GM19452 (cell line): ENCODE measurements around the gene COX6B2.

Source experiments
- ATAC-seq: cut with Tn5 transposase; IDR thresholded peaks from one replicate; pipeline ENCODE4 v1.9.1; 2021; ENCODE audit not compliant: unreplicated experiment

The COX6B2 gene

GRCh38 chr19:55315956-55316525 lies 38.5 kb downstream of the COX6B2 start:
- ATAC-seq, result no peak

- ATAC-seq, result no peak
Measured at GRCh38 chr19:55314396-55314795, 40.1 kb downstream of the COX6B2 start.

GRCh38 chr19:55312621-55313512 lies 41.7 kb downstream of the COX6B2 start:
- no peak for ATAC-seq

- no peak for ATAC-seq
Measured at GRCh38 chr19:55311797-55312196, 42.7 kb downstream of the COX6B2 start.

GRCh38 chr19:55311397-55311796 lies 43.1 kb downstream of the COX6B2 start:
- ATAC-seq, result no peak

DNA sequence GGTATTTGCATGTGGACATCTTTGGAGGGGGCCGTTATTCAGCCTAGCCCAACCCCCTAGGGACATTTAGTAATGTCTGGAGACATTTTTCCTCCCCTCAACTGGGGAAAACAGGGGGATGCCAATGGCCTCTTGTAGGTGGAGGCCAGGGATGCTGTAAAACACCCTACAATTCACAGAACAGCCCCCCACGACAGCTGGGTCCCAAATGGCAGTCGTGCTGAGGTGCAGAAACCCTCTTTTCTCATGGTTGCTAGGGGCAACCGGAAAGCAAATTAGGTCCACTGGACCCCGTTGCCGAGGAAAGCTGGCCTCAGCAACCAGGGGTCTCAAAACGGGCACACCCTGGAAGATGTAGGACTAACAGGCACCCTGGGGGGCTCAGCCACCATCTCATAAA lies 44.0 kb downstream of the COX6B2 start:
- no peak for ATAC-seq

DNA sequence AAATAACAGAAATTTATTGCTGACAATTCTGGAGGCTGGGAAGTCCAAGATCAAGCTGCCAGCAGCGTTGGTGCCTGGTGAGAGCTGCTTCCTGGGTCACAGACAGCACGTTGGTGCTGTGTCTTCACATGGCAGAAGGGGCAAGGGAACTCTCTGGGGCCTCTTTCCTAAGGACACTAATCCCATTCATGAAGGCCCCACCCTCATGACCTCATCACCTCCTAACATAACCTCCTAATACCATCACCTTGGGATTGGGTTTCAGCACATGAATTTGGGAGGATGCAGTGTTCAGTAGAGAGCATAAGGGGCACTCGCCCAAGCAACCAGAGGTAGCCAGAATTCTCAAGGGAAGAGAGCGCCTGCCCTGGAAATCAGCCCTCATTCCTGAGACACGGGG lies 45.1 kb downstream of the COX6B2 start:
- no peak for ATAC-seq

DNA sequence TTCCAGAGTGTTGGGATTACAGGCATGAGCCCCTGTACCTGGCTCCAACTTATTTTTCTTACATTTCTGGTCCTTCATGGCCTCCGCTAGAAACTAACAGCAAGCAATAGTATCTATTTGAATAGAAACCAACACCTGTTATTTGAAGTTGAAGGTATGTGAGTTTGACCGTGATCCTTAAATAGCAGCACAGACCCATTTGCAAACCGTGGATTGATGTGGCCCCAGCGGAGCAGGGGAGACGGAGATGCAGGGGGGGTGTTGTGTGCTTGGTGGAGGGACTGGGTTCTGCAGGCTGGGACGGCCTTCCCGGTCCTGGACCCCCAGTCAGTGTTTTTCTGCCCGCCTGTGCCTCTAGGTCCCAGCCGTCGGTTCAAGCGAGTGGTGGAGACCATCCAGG lies 46.2 kb downstream of the COX6B2 start:
- no peak for ATAC-seq

DNA sequence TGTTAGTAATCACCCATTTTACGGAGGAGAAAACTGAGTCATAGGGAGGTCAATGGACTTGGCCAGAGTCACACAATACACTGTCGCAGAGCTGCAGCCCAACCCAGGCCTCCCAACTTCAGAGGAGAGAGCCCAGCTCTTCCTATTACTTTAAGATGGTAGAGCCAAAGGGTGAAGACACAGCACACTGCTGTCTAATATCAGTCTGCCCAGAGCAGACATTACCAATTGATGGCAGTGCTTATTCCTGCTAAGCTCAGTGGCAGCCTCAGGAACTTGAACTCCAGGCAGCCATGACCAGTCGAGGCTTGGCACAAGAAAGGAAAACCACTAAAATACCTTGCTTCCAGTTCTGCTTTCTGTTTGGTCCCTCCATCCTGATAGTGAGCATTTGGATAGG lies 47.8 kb downstream of the COX6B2 start:
- no peak for ATAC-seq

- no peak for ATAC-seq
Measured at GRCh38 chr19:55305983-55306562, 48.4 kb downstream of the COX6B2 start.

GRCh38 chr19:55305491-55305890 lies 49.0 kb downstream of the COX6B2 start:
- ATAC-seq, result no peak

DNA sequence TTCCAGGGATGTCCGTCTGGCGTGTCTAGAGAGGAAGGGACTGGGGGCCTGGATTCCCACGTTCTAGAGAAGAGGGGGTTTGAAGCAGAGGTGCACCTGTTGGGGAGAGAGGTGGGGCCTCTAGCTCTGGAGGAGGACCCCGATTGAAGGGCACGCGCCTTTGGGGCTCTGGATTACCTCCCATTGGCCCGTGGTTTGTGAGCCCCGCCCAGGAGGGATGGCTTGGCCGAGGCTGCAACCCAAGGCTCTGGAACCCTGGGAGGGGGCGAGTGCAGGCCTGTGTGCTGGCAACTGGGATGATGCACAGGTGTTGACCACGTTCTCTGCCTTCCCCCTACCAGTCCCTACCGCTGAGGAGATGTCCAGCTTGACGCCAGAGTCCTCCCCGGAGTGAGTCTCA lies 49.5 kb downstream of the COX6B2 start:
- ATAC-seq, result no peak

DNA sequence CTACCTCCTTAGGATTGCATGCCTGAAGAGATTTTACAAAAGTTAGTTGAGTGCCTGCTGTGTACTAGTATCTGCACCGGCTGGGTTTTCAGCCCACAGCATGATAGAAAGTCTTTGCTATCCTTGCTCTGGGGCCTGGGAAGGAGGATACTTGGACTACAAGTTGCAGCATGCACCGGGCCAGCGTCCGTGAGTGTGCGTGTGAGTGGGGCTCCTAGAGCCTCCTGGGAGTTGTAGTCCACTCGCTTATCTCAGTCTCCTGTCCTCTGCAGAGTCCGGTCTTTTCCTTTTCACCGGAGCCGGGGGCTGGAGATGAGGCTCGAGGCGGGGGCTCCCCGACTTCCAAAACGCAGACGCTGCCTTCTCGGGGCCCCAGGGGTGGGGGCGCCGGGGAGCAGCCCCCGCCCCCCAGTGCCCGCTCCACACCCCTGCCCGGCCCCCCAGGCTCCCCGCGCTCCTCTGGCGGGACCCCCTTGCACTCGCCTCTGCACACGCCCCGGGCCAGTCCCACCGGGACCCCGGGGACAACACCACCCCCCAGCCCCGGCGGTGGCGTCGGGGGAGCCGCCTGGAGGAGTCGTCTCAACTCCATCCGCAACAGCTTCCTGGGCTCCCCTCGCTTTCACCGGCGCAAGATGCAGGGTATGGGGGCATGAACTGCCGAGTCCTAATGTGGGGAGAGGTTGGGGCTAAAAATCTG lies 50.1 kb downstream of the COX6B2 start:
- ATAC-seq, result no peak

DNA sequence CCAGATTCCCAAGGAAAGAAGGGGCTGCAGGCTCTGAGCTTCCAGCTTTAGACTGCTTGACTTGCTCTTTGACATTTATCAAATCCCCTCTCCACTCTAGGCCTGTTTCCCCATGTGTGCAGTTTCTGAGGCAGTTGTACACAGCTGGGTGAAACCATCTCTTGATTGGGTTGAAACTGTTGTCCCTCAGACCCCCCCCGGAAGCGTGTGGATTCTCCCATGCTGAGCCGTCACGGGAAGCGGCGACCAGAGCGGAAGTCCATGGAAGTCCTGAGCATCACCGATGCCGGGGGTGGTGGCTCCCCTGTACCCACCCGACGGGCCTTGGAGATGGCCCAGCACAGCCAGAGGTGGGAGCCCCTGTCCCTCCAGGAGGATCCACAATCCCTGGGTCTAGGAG lies 51.0 kb downstream of the COX6B2 start:
- no peak for ATAC-seq

DNA sequence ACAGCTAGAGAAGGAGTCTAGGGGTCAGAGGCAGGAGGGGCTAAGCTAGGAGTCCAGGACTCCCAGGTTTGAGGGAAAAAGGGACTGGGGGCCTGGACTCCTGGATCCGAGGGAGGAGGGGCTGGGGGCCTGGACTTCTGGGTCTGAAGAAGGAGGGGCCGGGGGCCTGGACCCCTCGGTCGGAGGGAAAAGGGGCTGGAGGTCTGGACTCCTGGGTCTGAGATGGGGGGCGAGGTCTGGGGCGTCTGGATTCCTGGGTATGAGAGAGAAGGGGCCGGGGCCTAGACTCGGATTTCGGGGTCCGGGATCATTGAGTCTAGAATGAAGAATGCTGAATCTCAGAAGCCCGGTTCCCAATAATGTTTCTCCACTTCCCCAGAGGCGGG lies 52.2 kb downstream of the COX6B2 start:
- ATAC-seq, result no peak

DNA sequence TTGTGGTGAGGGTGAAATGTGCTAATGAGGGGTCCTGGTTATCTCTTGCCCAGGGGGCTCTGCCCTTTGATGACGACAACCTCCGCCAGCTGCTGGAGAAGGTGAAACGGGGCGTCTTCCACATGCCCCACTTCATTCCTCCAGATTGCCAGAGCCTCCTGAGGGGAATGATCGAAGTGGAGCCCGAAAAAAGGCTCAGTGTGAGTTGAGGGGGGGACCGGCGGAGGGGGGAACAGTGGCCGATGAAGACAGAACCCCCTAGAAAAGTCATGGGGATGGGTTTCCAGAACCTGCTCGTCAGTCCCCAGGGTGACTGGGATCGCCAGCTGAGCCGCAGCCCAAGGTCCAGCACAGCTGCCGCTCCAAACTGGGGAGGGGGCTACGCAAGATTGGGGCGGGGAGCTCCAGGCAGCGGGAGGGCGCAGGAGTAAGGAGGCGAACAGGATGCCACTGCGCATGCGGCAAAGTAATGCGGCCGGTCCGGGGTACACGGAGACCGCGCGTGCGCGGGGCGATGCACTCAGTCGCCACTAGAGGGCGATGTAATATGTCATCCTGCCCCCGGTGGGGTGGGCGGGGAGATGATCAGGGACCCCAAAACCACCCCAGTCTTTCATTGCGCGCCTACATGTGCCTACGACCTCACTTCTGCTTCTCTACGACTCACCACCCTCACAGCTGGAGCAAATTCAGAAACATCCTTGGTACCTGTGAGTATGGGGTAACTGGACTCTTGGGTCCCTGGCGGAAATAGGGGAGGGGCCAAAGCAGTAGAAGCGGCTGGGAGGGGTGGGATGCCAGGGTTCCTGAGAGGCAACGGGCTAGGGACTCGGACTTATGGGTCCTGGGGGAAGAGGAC lies 52.8 kb downstream of the COX6B2 start:
- ATAC-seq, result peak; percentile 77

DNA sequence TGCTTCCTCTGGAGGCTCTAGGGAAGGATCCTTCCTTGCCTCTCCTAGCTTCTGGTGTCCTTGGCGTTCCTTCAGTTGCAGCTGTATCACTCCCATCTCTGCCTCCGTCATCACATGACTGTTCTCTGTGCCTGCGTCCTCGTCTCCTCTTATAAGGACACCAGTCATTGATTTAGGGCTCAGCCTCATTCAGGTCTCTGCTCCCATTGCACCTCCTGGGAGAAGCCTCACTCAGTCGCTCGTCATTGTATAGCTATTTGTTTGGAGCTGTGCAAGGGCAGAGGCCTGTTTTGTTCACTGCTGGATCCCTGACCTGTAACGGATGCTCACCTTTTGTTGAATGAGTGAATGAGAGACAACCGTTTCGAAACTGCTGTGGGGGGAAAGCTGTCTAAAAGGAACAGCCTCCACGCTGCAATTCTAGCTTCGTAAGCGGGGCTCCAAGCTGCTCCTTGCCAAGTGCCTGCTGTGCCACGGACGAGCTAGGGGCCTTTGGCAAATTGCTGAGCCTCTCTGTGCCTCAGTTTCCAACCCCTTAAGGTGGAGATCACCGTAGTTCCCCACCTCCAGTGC lies 53.5 kb downstream of the COX6B2 start:
- no peak for ATAC-seq

DNA sequence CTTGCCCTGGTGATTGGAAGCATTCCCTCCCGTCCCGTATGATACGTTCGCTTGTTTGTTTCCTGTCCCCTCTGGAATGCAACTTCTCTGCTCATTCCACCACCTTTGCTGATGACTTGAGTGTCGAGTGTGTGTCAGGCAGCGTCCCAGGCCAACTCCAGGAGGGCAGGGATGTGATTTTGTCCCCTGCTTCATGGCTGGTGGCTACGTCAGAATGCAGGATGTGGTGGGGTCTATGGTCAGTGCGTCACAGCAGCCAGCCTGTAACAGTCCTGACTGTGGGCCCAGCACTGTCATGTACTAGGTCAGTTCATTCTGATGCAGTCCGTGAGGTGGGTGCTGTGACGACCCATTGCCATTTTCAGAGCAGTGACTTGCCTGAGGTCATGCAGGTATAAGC lies 54.5 kb downstream of the COX6B2 start:
- ATAC-seq, result no peak
